Natural killer cell (primary cell): ENCODE measurements around the gene ZDHHC14. TPM values are rescaled to one million over a fixed set of nuclear protein-coding genes. Genes with fewer than 3 reads are reported as not detected.

ENCODE experiments used
- ATAC-seq, 3 donors: fragments of 150-1000 bp in 2 of 3; fragments of 200-7000 bp in 1 of 3; cut with Tn5 transposase; 1 replicate in 1 of 3; 2 replicates in 2 of 3; pipeline ENCODE4 v1.10.0; 2021; ENCODE audit warnings: mild to moderate bottlenecking in 2 of 3, moderate library complexity in 2 of 3
- DNase-seq, 2 donors: peaks; one replicate each; pipeline versions ENCODE4 v3.0.0 to v3.0.0-alpha.2; 2013 to 2021; ENCODE audit warnings: mixed read lengths in 1 of 2
- H3K27ac ChIP-seq: one replicate; pipeline ENCODE4 v1.5.1; 2013; ENCODE audit warnings: mild to moderate bottlenecking, low read length
- H3K27me3 ChIP-seq: one replicate; pipeline ENCODE4 v1.6.1; 2013; ENCODE audit warnings: low read length; ENCODE audit not compliant: control insufficient read depth, insufficient read depth
- H3K36me3 ChIP-seq: one replicate; pipeline ENCODE4 v1.6.1; 2013; ENCODE audit warnings: low read length; ENCODE audit not compliant: control insufficient read depth, insufficient read depth
- H3K4me1 ChIP-seq: one replicate; pipeline ENCODE4 v1.6.1; 2013; ENCODE audit warnings: low read length; ENCODE audit not compliant: control insufficient read depth, insufficient read depth
- H3K4me3 ChIP-seq: one replicate; pipeline ENCODE4 v1.5.1; 2013; ENCODE audit warnings: low read length
- H3K9me3 ChIP-seq: one replicate; pipeline ENCODE4 v1.6.1; 2013; ENCODE audit warnings: low read length; ENCODE audit not compliant: control insufficient read depth, insufficient read depth
- H3K27ac Mint-ChIP-seq, 2 donors: one replicate each; pipeline ENCODE4 v1.8.0; 2022; ENCODE audit warnings: mild to moderate bottlenecking in 2 of 2, mixed read lengths in 2 of 2, moderate library complexity in 1 of 2
- H3K27me3 Mint-ChIP-seq, 2 donors: one replicate each; pipeline ENCODE4 v1.8.0; 2022; ENCODE audit warnings: low read depth in 2 of 2, mixed read lengths in 2 of 2
- H3K36me3 Mint-ChIP-seq: one replicate; pipeline ENCODE4 v1.8.0; 2022; ENCODE audit warnings: mixed read lengths
- H3K4me1 Mint-ChIP-seq, 2 donors: one replicate each; pipeline ENCODE4 v1.8.0; 2022; ENCODE audit warnings: mixed read lengths in 2 of 2
- H3K4me3 Mint-ChIP-seq: one replicate; pipeline ENCODE4 v1.8.0; 2022; ENCODE audit warnings: mild to moderate bottlenecking, moderate library complexity, mixed read lengths
- H3K9me3 Mint-ChIP-seq, 2 donors: one replicate each; pipeline ENCODE4 v1.8.0; 2022; ENCODE audit warnings: mixed read lengths in 2 of 2
- WGBS: methylation state at CpG from one replicate; pipeline ENCODE4 v1.1.7; 2013; ENCODE audit warnings: missing lambda C conversion rate; ENCODE audit not compliant: insufficient coverage; 5-methylcytosine and 5-hydroxymethylcytosine counted together
- intact Hi-C: fragments of 100-400 bp; cut with micrococcal nuclease; formaldehyde crosslinking; loops from one replicate; pipeline ENCODE4 v1.14.2; 2022
- total RNA-seq, 4 donors: library from RNA; stranded (reverse); fragments of 120-200 nt in 1 of 4; gene quantifications; one replicate each; pipeline versions ENCODE4 v1.2.3 to v1.2.4, GENCODE V29; 2013 to 2022
- TF ChIP-seq, protein P1 (sequence below): fragments of 200-600 bp; IDR thresholded peaks from one replicate; pipeline ENCODE4 v1.8.0; 2022; ENCODE audit warnings: antibody characterized with exemption

The ZDHHC14 gene
- total RNA-seq, 3 donors from 2014 or later (not counting 1 experiment from before 2014, with no cell fraction given): 6.7 to 11.3 (median 10.6) TPM

DNA sequence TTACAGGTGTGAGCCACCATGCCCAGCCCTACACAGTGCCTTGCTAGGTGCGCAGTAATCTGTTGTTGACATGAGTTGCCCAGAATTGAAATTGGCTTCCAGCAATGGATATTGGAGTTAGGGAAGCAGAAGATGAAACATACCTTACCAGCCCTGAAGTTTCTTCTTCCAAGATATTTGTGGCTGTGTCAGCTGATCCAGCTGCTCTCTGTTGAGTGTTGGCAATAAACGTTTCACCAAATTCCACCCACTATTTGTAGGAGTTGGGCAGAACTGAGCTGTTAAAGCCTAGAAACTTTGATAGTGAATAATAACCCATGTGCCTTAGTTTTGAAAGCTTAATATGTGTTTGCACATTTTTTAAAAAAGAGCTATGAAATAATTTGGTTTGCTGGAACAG is 223.8 kb downstream of the ZDHHC14 start:
- Histone ChIP-seq H3K36me3 (no peaks in the 10 kb centered on the region), H3K27ac (no peak overlapping the region), H3K9me3 (no peaks in the 10 kb centered on the region), H3K4me3 (no peak overlapping the region), H3K4me1 (peaks cover 9% of the 10 kb centered on the region), H3K27me3 (no peaks in the 10 kb centered on the region)
- H3K9me3 Mint-ChIP-seq: no peaks in the 10 kb centered on the region
- H3K36me3 Mint-ChIP-seq: no peaks in the 10 kb centered on the region
- ATAC-seq (no peak), DNase-seq (no peak)
- intact Hi-C loops: no loop called here
- TF ChIP-seq, protein P1, sequence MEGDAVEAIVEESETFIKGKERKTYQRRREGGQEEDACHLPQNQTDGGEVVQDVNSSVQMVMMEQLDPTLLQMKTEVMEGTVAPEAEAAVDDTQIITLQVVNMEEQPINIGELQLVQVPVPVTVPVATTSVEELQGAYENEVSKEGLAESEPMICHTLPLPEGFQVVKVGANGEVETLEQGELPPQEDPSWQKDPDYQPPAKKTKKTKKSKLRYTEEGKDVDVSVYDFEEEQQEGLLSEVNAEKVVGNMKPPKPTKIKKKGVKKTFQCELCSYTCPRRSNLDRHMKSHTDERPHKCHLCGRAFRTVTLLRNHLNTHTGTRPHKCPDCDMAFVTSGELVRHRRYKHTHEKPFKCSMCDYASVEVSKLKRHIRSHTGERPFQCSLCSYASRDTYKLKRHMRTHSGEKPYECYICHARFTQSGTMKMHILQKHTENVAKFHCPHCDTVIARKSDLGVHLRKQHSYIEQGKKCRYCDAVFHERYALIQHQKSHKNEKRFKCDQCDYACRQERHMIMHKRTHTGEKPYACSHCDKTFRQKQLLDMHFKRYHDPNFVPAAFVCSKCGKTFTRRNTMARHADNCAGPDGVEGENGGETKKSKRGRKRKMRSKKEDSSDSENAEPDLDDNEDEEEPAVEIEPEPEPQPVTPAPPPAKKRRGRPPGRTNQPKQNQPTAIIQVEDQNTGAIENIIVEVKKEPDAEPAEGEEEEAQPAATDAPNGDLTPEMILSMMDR: no peak
- no peak overlapping the region for H3K27ac Mint-ChIP-seq
- no peak overlapping the region for H3K4me3 Mint-ChIP-seq
- peaks cover 9 to 10% of the 10 kb centered on the region in 2 donors for H3K4me1 Mint-ChIP-seq
- 83% methylated on average over 1 of the region's 2 CpGs for WGBS
- no peaks in the 10 kb centered on the region for H3K27me3 Mint-ChIP-seq

DNA sequence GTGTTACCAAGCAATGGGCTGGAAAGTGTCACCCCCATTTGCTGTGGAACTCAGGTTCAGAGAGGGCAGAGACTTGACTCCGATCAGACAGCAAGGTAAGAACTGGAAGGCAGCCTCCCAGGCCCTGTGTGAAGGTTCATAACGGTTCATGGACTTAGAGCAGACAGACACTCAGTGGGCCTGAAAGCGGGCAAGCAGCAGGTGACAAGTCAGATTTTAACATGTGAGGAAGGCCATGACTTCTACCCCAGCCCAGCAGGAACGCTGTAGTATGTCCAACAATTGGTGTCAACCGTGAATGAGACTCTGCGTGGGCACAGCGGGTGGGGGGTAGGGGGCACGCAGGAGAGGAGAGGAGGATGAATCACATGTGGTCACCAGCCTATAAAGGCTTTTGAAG is 224.5 kb downstream of the ZDHHC14 start:
- DNase-seq (no peak), ATAC-seq (no peak)
- no peak overlapping the region for H3K4me3 ChIP-seq
- no peaks in the 10 kb centered on the region for H3K36me3 ChIP-seq
- H3K4me1 ChIP-seq: peaks cover 9% of the 10 kb centered on the region
- TF ChIP-seq, protein P1: no peak
- H3K36me3 Mint-ChIP-seq: no peaks in the 10 kb centered on the region
- 86% methylated on average over 8 of the region's 8 CpGs for WGBS
- H3K9me3 Mint-ChIP-seq: no peaks in the 10 kb centered on the region
- no peaks in the 10 kb centered on the region for H3K27me3 Mint-ChIP-seq
- peaks cover 9 to 10% of the 10 kb centered on the region in 2 donors for H3K4me1 Mint-ChIP-seq
- no peaks in the 10 kb centered on the region for H3K27me3 ChIP-seq
- intact Hi-C loops: no loop called here
- H3K27ac ChIP-seq: no peak overlapping the region
- H3K4me3 Mint-ChIP-seq: no peak overlapping the region
- H3K9me3 ChIP-seq: no peaks in the 10 kb centered on the region
- no peak overlapping the region for H3K27ac Mint-ChIP-seq

DNA sequence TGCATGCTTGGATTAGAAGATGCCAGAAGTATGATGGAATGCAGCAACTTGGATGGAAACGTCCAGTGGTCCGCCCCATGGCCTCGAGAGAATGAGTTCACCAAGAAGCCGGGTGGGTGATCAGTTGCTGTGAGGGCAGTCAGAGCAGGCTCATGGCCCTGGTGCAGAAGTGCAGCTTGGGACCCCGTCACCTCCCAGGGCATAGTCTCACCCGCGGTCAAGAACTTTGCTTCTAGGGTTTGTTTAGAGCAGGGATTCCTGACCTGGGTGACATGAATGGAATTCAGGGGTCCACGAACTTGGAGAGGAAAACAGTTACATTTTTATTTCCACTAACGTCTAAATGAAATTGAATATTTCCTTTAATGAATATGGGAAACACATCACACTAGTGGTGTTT is 225.5 kb downstream of the ZDHHC14 start:
- H3K4me1 Mint-ChIP-seq: peaks cover 9 to 10% of the 10 kb centered on the region in 2 donors
- H3K27ac Mint-ChIP-seq: no peak overlapping the region
- peaks cover 9% of the 10 kb centered on the region for H3K4me1 ChIP-seq
- no peak overlapping the region for H3K4me3 ChIP-seq
- intact Hi-C loops: no loop called here
- H3K36me3 Mint-ChIP-seq: no peaks in the 10 kb centered on the region
- H3K27me3 Mint-ChIP-seq: no peaks in the 10 kb centered on the region
- no peaks in the 10 kb centered on the region for H3K36me3 ChIP-seq
- 97% methylated on average over 7 of the region's 9 CpGs for WGBS
- H3K27ac ChIP-seq: no peak overlapping the region
- no peak for ATAC-seq
- H3K9me3 ChIP-seq: no peaks in the 10 kb centered on the region
- H3K4me3 Mint-ChIP-seq: no peak overlapping the region
- TF ChIP-seq, protein P1: no peak
- DNase-seq: no peak
- H3K27me3 ChIP-seq: no peaks in the 10 kb centered on the region
- no peaks in the 10 kb centered on the region for H3K9me3 Mint-ChIP-seq
